ENCODE measurements around the gene NAA38.

NAA38 gene

DNA sequence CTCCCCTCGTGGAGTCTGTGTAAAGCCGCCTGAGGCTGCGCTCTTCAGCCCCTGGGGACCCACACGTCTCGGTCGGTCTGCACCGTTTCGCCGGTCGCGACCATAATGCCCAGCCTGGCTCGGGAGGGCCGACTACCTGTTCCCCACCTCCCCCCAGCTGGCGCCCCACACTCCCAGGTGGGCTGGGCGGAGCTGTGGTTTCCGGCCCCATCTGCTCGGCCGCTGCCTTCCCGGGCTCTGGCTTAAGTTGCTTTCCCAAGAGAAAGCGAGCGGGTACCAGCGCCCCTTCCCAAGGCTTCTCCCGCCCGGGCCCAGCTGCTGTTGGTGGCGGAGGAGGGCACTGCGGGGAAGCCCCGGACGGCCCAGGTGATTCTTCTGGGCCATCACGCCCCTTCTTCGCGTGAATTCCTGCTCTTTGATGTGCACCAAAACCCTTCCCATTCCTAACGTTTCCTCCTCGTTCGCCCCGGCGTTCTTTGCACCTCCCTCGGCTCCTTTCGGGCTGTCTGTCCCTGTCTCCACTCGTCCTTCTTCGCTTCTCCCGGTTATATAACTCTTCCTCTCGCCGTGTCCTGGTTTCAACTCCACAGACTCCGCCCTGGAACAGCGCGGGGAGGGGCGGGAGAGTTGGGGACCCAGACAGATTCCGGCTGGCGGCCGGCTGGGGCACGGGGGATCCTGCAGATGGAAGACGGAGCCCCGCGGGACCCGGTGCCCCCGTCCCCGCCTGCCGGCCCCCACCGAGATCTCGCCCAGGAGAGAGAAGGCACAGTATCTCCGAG lies 21.4 kb downstream of the NAA38 start (continued):
- TF ChIP-seq ZNF214 (tag by site-specific recombination; IDR thresholded peaks at IDR 0.05; ENCODE audit: borderline replicate concordance) (no peak), ZNF843 (tag by site-specific recombination; IDR thresholded peaks at IDR 0.05) (no peak; the same call in 1 of the 2 replicates), ZNF114 (tag by site-specific recombination; IDR thresholded peaks at IDR 0.05) (no peak), ZNF677 (tag by site-specific recombination; IDR thresholded peaks at IDR 0.05) (no peak), SALL2 (tag by site-specific recombination; IDR thresholded peaks at IDR 0.05; ENCODE audit: borderline replicate concordance) (no peak), ZNF785 (tag by site-specific recombination; IDR thresholded peaks at IDR 0.05) (no peak), KLF1 (tag by site-specific recombination; IDR thresholded peaks at IDR 0.05) (peak; percentile 11; the same call in 1 of the 2 replicates), ZNF292 (tag by site-specific recombination; IDR thresholded peaks at IDR 0.05; ENCODE audit: borderline replicate concordance, low read depth) (no peak), ZNF433 (tag by site-specific recombination; IDR thresholded peaks at IDR 0.05; ENCODE audit: low read depth) (no peak), SP2 (tag by site-specific recombination; IDR thresholded peaks at IDR 0.05) (peak; percentile 55), ZNF561 (tag by site-specific recombination; IDR thresholded peaks at IDR 0.05; ENCODE audit: borderline replicate concordance) (no peak; the same call in 1 of the 2 replicates), ZNF610 (tag by site-specific recombination; IDR thresholded peaks at IDR 0.05; ENCODE audit: borderline replicate concordance) (no peak), ZNF37A (tag by site-specific recombination; IDR thresholded peaks at IDR 0.05) (no peak), ZBTB17 (tag by site-specific recombination; IDR thresholded peaks at IDR 0.05) (no peak), ZNF791 (tag by site-specific recombination; IDR thresholded peaks at IDR 0.05) (no peak), RBAK (tag by site-specific recombination; IDR thresholded peaks at IDR 0.05) (no peak), ZNF354C (tag by site-specific recombination; IDR thresholded peaks at IDR 0.05; ENCODE audit: borderline replicate concordance, low read depth) (no peak), BCL11B (tag by site-specific recombination; IDR thresholded peaks at IDR 0.05; ENCODE audit: low read depth) (0 out of 2 replicates have a peak, but pooled peaks have one; percentile 55), KLF9 (tag by site-specific recombination; IDR thresholded peaks at IDR 0.05; ENCODE audit: low read depth) (peak; percentile 23), MZF1 (tag by site-specific recombination; IDR thresholded peaks at IDR 0.05; ENCODE audit: borderline replicate concordance) (no peak), REPIN1 (tag by site-specific recombination; IDR thresholded peaks at IDR 0.05; ENCODE audit: low read depth) (peak; percentile 32; the same call in 1 of the 2 replicates), ZNF544 (tag by site-specific recombination; IDR thresholded peaks at IDR 0.05) (no peak), ZNF596 (tag by site-specific recombination; IDR thresholded peaks at IDR 0.05) (no peak), ZNF155 (tag by site-specific recombination; IDR thresholded peaks at IDR 0.05) (no peak), ZBTB8A (tag by site-specific recombination; IDR thresholded peaks at IDR 0.05) (peak; percentile 42; the same call in 1 of the 2 replicates)
- TF ChIP-seq, protein P1, sequence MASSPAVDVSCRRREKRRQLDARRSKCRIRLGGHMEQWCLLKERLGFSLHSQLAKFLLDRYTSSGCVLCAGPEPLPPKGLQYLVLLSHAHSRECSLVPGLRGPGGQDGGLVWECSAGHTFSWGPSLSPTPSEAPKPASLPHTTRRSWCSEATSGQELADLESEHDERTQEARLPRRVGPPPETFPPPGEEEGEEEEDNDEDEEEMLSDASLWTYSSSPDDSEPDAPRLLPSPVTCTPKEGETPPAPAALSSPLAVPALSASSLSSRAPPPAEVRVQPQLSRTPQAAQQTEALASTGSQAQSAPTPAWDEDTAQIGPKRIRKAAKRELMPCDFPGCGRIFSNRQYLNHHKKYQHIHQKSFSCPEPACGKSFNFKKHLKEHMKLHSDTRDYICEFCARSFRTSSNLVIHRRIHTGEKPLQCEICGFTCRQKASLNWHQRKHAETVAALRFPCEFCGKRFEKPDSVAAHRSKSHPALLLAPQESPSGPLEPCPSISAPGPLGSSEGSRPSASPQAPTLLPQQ (tag by site-specific recombination; IDR thresholded peaks at IDR 0.05): peak; percentile 45
- TF ChIP-seq, protein P2, sequence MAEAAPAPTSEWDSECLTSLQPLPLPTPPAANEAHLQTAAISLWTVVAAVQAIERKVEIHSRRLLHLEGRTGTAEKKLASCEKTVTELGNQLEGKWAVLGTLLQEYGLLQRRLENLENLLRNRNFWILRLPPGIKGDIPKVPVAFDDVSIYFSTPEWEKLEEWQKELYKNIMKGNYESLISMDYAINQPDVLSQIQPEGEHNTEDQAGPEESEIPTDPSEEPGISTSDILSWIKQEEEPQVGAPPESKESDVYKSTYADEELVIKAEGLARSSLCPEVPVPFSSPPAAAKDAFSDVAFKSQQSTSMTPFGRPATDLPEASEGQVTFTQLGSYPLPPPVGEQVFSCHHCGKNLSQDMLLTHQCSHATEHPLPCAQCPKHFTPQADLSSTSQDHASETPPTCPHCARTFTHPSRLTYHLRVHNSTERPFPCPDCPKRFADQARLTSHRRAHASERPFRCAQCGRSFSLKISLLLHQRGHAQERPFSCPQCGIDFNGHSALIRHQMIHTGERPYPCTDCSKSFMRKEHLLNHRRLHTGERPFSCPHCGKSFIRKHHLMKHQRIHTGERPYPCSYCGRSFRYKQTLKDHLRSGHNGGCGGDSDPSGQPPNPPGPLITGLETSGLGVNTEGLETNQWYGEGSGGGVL (tag by site-specific recombination; IDR thresholded peaks at IDR 0.05): no peak
- TF ChIP-seq, protein P3, sequence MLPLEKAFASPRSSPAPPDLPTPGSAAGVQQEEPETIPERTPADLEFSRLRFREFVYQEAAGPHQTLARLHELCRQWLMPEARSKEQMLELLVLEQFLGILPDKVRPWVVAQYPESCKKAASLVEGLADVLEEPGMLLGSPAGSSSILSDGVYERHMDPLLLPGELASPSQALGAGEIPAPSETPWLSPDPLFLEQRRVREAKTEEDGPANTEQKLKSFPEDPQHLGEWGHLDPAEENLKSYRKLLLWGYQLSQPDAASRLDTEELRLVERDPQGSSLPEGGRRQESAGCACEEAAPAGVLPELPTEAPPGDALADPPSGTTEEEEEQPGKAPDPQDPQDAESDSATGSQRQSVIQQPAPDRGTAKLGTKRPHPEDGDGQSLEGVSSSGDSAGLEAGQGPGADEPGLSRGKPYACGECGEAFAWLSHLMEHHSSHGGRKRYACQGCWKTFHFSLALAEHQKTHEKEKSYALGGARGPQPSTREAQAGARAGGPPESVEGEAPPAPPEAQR (tag by site-specific recombination; IDR thresholded peaks at IDR 0.05): no peak
- TF ChIP-seq, protein P4, sequence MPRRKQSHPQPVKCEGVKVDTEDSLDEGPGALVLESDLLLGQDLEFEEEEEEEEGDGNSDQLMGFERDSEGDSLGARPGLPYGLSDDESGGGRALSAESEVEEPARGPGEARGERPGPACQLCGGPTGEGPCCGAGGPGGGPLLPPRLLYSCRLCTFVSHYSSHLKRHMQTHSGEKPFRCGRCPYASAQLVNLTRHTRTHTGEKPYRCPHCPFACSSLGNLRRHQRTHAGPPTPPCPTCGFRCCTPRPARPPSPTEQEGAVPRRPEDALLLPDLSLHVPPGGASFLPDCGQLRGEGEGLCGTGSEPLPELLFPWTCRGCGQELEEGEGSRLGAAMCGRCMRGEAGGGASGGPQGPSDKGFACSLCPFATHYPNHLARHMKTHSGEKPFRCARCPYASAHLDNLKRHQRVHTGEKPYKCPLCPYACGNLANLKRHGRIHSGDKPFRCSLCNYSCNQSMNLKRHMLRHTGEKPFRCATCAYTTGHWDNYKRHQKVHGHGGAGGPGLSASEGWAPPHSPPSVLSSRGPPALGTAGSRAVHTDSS (tag by site-specific recombination; IDR thresholded peaks at IDR 0.05): no peak
- TF ChIP-seq, protein P5, sequence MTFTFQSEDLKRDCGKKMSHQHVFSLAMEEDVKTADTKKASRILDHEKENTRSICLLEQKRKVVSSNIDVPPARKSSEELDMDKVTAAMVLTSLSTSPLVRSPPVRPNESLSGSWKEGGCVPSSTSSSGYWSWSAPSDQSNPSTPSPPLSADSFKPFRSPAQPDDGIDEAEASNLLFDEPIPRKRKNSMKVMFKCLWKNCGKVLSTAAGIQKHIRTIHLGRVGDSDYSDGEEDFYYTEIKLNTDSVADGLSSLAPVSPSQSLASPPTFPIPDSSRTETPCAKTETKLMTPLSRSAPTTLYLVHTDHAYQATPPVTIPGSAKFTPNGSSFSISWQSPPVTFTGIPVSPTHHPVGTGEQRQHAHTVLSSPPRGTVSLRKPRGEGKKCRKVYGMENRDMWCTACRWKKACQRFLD (tag by site-specific recombination; IDR thresholded peaks at IDR 0.05): no peak
- TF ChIP-seq, protein P6, sequence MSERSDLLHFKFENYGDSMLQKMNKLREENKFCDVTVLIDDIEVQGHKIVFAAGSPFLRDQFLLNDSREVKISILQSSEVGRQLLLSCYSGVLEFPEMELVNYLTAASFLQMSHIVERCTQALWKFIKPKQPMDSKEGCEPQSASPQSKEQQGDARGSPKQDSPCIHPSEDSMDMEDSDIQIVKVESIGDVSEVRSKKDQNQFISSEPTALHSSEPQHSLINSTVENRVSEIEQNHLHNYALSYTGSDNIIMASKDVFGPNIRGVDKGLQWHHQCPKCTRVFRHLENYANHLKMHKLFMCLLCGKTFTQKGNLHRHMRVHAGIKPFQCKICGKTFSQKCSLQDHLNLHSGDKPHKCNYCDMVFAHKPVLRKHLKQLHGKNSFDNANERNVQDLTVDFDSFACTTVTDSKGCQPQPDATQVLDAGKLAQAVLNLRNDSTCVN (tag by site-specific recombination; optimal IDR thresholded peaks at IDR 0.05): peak; percentile 45

Measured in HEK293 (cell line).